Kidney (tissue), 14 donors: ENCODE data around the gene KCNN3. TPM values are rescaled to one million over a fixed set of nuclear protein-coding genes. Genes with fewer than 3 reads are reported as not detected.

ENCODE experiments used
- DNase-seq, 5 donors: peaks; one replicate each; pipeline ENCODE4 v3.0.0-alpha.2; 2013 to 2020
- FAIRE-seq: peaks from 2 replicates; lab custom pipeline; 2012; peaks lifted over from hg19 to GRCh38; lab: Jason Lieb, UNC
- H3K27ac ChIP-seq, 2 donors: one replicate each; pipeline ENCODE4 v1.7.0; 2013; ENCODE audit warnings: low read depth in 2 of 2, low read length in 2 of 2, inconsistent platforms in 1 of 2
- H3K27me3 ChIP-seq: one replicate; pipeline ENCODE4 v1.7.1; 2013; ENCODE audit warnings: low read length, inconsistent platforms; ENCODE audit not compliant: control insufficient read depth, insufficient read depth
- H3K36me3 ChIP-seq, 3 donors: one replicate each; pipeline versions ENCODE4 v1.7.0 to v1.7.1; 2013; ENCODE audit warnings: low read length in 3 of 3, control low read depth in 1 of 3, inconsistent platforms in 1 of 3; ENCODE audit not compliant: insufficient read depth in 3 of 3, control insufficient read depth in 2 of 3
- H3K4me1 ChIP-seq, 3 donors: one replicate each; pipeline versions ENCODE4 v1.7.0 to v1.7.1; 2013; ENCODE audit warnings: low read length in 3 of 3, inconsistent platforms in 1 of 3, low read depth in 1 of 3; ENCODE audit not compliant: control insufficient read depth in 2 of 3, insufficient read depth in 2 of 3
- H3K4me3 ChIP-seq, 3 donors: one replicate each; pipeline versions ENCODE4 v1.7.0 to v1.8.1; 2013; ENCODE audit warnings: low read length in 3 of 3, control low read depth in 1 of 3, inconsistent platforms in 1 of 3
- H3K9ac ChIP-seq, 3 donors: one replicate each; pipeline versions ENCODE4 v1.7.0 to v1.7.1; 2013; ENCODE audit warnings: low read length in 3 of 3, control low read depth in 1 of 3, inconsistent platforms in 1 of 3
- H3K9me3 ChIP-seq, 3 donors: one replicate each; pipeline versions ENCODE4 v1.7.0 to v1.7.1; 2013; ENCODE audit warnings: low read length in 3 of 3, control low read depth in 1 of 3, inconsistent platforms in 1 of 3; ENCODE audit not compliant: control insufficient read depth in 2 of 3, insufficient read depth in 1 of 3
- CTCF ChIP-seq: IDR thresholded peaks from 3 replicates; pipeline ENCODE4 v1.5.1; 2012; ENCODE audit warnings: mild to moderate bottlenecking, moderate library complexity, borderline replicate concordance; ENCODE audit not compliant: insufficient read depth; ENCODE audit errors: extremely low read depth
- intact Hi-C: fragments of 100-400 bp; cut with DNase I; formaldehyde crosslinking; loops from one replicate; pipeline ENCODE4 v1.11.1; 2022
- polyA plus RNA-seq: library from polyadenylated mRNA; stranded (reverse); fragments of 350-450 nt; fragmentation: Illumina TruSeq; extraction: RNeasy Lipid Tissue Mini Kit (QIAGEN cat#74804); gene quantifications from one replicate; pipeline ENCODE4 v1.2.3, GENCODE V29; 2014; ENCODE audit warnings: low read depth, low replicate concordance; ENCODE audit not compliant: insufficient read depth
- total RNA-seq: library from RNA; stranded (reverse); fragmentation: NEBNext Ultra II Directional; extraction: Animal tissue kit (Norgen Biotek cat#: 25700); gene quantifications from one replicate; pipeline ENCODE4 v1.2.1, GENCODE V29; 2021
- donor health status: control.
- donor health status: control.
- donor health status: control.
- donor health status: control.
- donor health status: control.
- donor health status: DM: yes; HTN: yes; CAD: no.
- donor health status: Normal renal cell carcinoma (clear cell type).

The KCNN3 gene
- total and polyA plus RNA-seq, 2 donors from 2014 or later = 2.6 to 5.6 TPM

- no peak for TF ChIP-seq CTCF
- H3K27ac ChIP-seq = no peak overlapping the region
- no peaks in the 10 kb centered on the region for H3K4me1 ChIP-seq
- H3K27me3 ChIP-seq = no peaks in the 10 kb centered on the region
- no peaks in the 10 kb centered on the region for H3K36me3 ChIP-seq
- intact Hi-C loops = no loop called here
- DNase-seq (no peak), FAIRE-seq (no peak)
- H3K4me3 ChIP-seq = no peak overlapping the region
- no peak overlapping the region for H3K9ac ChIP-seq
- H3K9me3 ChIP-seq = no peaks in the 10 kb centered on the region
Measured at GRCh38 chr1:154845879-154846278, 24.2 kb downstream of the KCNN3 start.

GRCh38 chr1:154845174-154845573 is 24.9 kb downstream of the KCNN3 start:
- Histone ChIP-seq H3K27ac (no peak overlapping the region), H3K36me3 (no peaks in the 10 kb centered on the region), H3K27me3 (no peaks in the 10 kb centered on the region), H3K4me3 (no peak overlapping the region), H3K4me1 (peaks cover 0 to 3% (median 1%) of the 10 kb centered on the region in 3 donors), H3K9me3 (no peaks in the 10 kb centered on the region), H3K9ac (no peak overlapping the region)
- intact Hi-C loops = no loop called here
- FAIRE-seq (no peak), DNase-seq (no peak)
- TF ChIP-seq CTCF = no peak

- Histone ChIP-seq H3K27me3 (no peaks in the 10 kb centered on the region), H3K27ac (no peak overlapping the region), H3K9ac (no peak overlapping the region), H3K4me3 (no peak overlapping the region), H3K36me3 (no peaks in the 10 kb centered on the region), H3K9me3 (no peaks in the 10 kb centered on the region), H3K4me1 (peaks cover 0 to 5% (median 3%) of the 10 kb centered on the region in 3 donors)
- intact Hi-C loops = no loop called here
- TF ChIP-seq CTCF = no peak
- FAIRE-seq (no peak), DNase-seq (no peak)
Measured at GRCh38 chr1:154844297-154844681, 25.8 kb downstream of the KCNN3 start.
